ENCODE results near the gene CPXM2. TPM values are rescaled to one million over a fixed set of nuclear protein-coding genes. Genes with fewer than 3 reads are reported as not detected.

CPXM2 gene
- total and polyA plus RNA-seq, 2 donors (not counting 1 experiment from before 2014, with no cell fraction given) = 3.1 to 48.1 TPM

DNA sequence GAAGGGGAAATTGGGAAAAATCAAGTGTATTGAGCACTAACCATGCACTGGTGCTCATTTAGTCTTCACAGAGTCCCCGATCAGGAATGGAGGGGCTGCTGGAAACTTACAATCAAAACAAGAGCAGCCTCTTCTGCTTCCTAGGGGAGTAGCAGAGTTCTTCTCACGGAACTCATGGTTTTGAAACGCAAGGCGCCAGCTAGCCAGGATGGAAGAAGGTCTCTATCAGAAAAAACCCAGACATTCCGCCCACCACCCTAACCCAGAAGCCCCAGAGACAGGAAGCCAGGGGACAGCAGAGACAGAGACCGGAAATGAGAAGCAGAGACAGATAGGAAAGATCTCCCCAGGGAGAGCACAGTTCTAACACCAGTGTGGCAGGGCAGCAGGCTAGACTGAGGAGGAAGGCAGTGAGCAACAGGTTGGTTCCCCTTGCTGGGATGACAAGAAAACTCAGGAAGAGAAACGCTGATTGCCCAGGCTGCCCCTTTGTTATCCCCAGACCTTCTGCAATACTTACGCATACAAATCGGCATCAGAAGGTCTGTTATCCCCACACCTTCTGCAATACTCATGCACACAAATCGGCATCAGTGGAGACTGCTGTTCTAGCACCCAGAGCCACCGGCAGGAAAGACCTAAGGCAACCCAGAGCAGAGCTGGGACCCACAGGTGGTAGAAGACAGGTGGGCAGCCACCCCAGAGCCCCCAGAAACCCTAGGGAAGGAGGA, 99.2 kb downstream of the CPXM2 start:
- no peak overlapping the region for H3K27ac ChIP-seq (ENCODE audit: insufficient read depth, low read length)
- no peaks in the 10 kb centered on the region for H3K9me3 ChIP-seq (ENCODE audit: control insufficient read depth, insufficient read depth, low read depth, low read length)
- H3K9ac ChIP-seq (ENCODE audit: insufficient read depth, low read length) = no peak overlapping the region
- H4K20me1 ChIP-seq (ENCODE audit: control insufficient read depth, extremely low read depth, insufficient read depth, low read length) = no peaks in the 10 kb centered on the region
- no peaks in the 10 kb centered on the region for H3K79me2 ChIP-seq (ENCODE audit: control insufficient read depth, insufficient read depth, low read length)
- no peaks in the 10 kb centered on the region for H3K27me3 ChIP-seq (ENCODE audit: control insufficient read depth, insufficient read depth, low read length)
- TF ChIP-seq, protein P1, sequence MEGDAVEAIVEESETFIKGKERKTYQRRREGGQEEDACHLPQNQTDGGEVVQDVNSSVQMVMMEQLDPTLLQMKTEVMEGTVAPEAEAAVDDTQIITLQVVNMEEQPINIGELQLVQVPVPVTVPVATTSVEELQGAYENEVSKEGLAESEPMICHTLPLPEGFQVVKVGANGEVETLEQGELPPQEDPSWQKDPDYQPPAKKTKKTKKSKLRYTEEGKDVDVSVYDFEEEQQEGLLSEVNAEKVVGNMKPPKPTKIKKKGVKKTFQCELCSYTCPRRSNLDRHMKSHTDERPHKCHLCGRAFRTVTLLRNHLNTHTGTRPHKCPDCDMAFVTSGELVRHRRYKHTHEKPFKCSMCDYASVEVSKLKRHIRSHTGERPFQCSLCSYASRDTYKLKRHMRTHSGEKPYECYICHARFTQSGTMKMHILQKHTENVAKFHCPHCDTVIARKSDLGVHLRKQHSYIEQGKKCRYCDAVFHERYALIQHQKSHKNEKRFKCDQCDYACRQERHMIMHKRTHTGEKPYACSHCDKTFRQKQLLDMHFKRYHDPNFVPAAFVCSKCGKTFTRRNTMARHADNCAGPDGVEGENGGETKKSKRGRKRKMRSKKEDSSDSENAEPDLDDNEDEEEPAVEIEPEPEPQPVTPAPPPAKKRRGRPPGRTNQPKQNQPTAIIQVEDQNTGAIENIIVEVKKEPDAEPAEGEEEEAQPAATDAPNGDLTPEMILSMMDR (conservative IDR thresholded peaks at IDR 0.05 in 1 of 2, IDR thresholded peaks at IDR 0.05 in 1 of 2; ENCODE audit: low read depth in 1 of 2, low read length in 2 of 2) = no peak
- TF ChIP-seq EZH2 (IDR thresholded peaks at IDR 0.05; ENCODE audit: low read length, missing control alignments) = no peak
- no peak for DNase-seq (ENCODE audit: low read depth in 2 of 2)
- H3K4me2 ChIP-seq (ENCODE audit: extremely low read depth, insufficient read depth, low read length) = no peak overlapping the region
- no peak overlapping the region for H3K4me3 ChIP-seq (replicated peaks in 1 of 4; ENCODE audit: control extremely low read depth in 1 of 4, insufficient read depth in 1 of 4, low read depth in 3 of 4, low read length in 4 of 4)
- no peak overlapping the region for H2AFZ ChIP-seq (ENCODE audit: low read length)
- H3K4me1 ChIP-seq (ENCODE audit: control insufficient read depth, extremely low read depth, insufficient read depth, low read length) = no peaks in the 10 kb centered on the region
- no peaks in the 10 kb centered on the region for H3K36me3 ChIP-seq (ENCODE audit: control insufficient read depth, insufficient read depth, low read length)

DNA sequence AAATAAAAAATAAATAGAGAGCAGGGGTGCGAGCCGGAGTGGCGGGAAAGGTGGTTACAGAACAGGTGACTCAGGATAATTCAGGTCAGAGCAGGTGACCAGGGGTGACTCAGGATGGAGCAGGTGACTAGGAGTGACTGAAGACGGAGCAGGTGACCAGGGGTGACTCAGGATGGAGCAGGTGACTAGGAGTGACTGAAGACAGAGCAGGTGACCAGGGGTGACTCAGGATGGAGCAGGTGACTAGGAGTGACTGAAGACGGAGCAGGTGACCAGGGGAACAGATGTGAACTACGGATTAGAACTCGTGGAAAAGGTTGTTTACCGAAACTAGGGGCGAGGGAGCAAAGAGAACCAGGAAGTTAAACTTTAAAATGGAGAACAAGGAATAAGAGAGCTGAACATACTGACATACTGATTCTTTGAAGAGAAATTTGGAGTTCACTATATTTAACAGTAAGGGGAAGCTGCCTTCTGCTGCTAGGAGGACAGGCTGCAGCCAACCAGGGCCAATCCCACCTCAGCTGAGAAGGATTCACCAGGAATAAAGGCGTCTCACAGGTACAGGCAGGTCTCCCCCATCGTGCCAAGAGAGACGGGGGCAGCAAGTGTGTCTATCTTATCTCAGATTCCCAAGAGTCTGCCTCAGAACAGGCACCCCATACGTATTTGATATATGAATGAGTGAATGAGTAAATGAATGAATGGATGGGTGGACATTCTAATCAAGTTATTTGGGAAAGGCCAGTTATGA, 101.3 kb downstream of the CPXM2 start:
- H3K79me2 ChIP-seq (ENCODE audit: control insufficient read depth, insufficient read depth, low read length) = no peaks in the 10 kb centered on the region
- no peak overlapping the region for H3K4me2 ChIP-seq (ENCODE audit: extremely low read depth, insufficient read depth, low read length)
- no peak for DNase-seq (ENCODE audit: low read depth in 2 of 2)
- no peak overlapping the region for H3K27ac ChIP-seq (ENCODE audit: insufficient read depth, low read length)
- TF ChIP-seq, protein P1 (conservative IDR thresholded peaks at IDR 0.05 in 1 of 2, IDR thresholded peaks at IDR 0.05 in 1 of 2; ENCODE audit: low read depth in 1 of 2, low read length in 2 of 2) = no peak
- TF ChIP-seq EZH2 (IDR thresholded peaks at IDR 0.05; ENCODE audit: low read length, missing control alignments) = no peak
- no peaks in the 10 kb centered on the region for H4K20me1 ChIP-seq (ENCODE audit: control insufficient read depth, extremely low read depth, insufficient read depth, low read length)
- no peak overlapping the region for H3K9ac ChIP-seq (ENCODE audit: insufficient read depth, low read length)
- no peaks in the 10 kb centered on the region for H3K36me3 ChIP-seq (ENCODE audit: control insufficient read depth, insufficient read depth, low read length)
- H2AFZ ChIP-seq (ENCODE audit: low read length) = no peak overlapping the region
- no peak overlapping the region for H3K4me3 ChIP-seq (replicated peaks in 1 of 4; ENCODE audit: control extremely low read depth in 1 of 4, insufficient read depth in 1 of 4, low read depth in 3 of 4, low read length in 4 of 4)
- H3K9me3 ChIP-seq (ENCODE audit: control insufficient read depth, insufficient read depth, low read depth, low read length) = no peaks in the 10 kb centered on the region
- no peaks in the 10 kb centered on the region for H3K27me3 ChIP-seq (ENCODE audit: control insufficient read depth, insufficient read depth, low read length)
- H3K4me1 ChIP-seq (ENCODE audit: control insufficient read depth, extremely low read depth, insufficient read depth, low read length) = no peaks in the 10 kb centered on the region

DNA sequence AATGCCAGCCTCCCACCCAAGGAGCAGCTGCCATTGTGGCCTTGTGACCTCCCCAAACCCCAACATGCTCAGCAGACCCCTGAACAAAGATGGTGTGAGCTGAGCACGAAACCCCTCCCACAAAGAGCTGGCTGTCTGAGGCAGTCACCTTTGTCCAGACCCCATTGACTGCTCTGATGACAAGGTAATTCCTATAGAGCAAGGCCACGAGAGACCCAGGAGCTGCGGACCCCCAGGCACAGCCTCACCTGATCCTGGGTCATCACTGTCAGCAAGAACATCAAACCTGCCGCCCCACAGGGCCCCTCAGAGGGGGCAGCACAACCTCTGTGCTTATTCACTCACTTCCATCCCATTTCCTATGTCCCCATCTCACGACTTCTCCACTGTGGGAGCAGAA, 102.6 kb downstream of the CPXM2 start:
- H3K9ac ChIP-seq (ENCODE audit: insufficient read depth, low read length) = no peak overlapping the region
- H3K4me2 ChIP-seq (ENCODE audit: extremely low read depth, insufficient read depth, low read length) = no peak overlapping the region
- no peak for DNase-seq (ENCODE audit: low read depth in 2 of 2)
- H3K36me3 ChIP-seq (ENCODE audit: control insufficient read depth, insufficient read depth, low read length) = no peaks in the 10 kb centered on the region
- H4K20me1 ChIP-seq (ENCODE audit: control insufficient read depth, extremely low read depth, insufficient read depth, low read length) = no peaks in the 10 kb centered on the region
- no peak overlapping the region for H3K27ac ChIP-seq (ENCODE audit: insufficient read depth, low read length)
- no peaks in the 10 kb centered on the region for H3K4me1 ChIP-seq (ENCODE audit: control insufficient read depth, extremely low read depth, insufficient read depth, low read length)
- no peaks in the 10 kb centered on the region for H3K27me3 ChIP-seq (ENCODE audit: control insufficient read depth, insufficient read depth, low read length)
- TF ChIP-seq, protein P1 (conservative IDR thresholded peaks at IDR 0.05 in 1 of 2, IDR thresholded peaks at IDR 0.05 in 1 of 2; ENCODE audit: low read depth in 1 of 2, low read length in 2 of 2) = no peak
- TF ChIP-seq EZH2 (IDR thresholded peaks at IDR 0.05; ENCODE audit: low read length, missing control alignments) = no peak
- H2AFZ ChIP-seq (ENCODE audit: low read length) = no peak overlapping the region
- no peaks in the 10 kb centered on the region for H3K79me2 ChIP-seq (ENCODE audit: control insufficient read depth, insufficient read depth, low read length)
- no peaks in the 10 kb centered on the region for H3K9me3 ChIP-seq (ENCODE audit: control insufficient read depth, insufficient read depth, low read depth, low read length)
- H3K4me3 ChIP-seq (replicated peaks in 1 of 4; ENCODE audit: control extremely low read depth in 1 of 4, insufficient read depth in 1 of 4, low read depth in 3 of 4, low read length in 4 of 4) = no peak overlapping the region
